Myocyte (in vitro differentiated cells): ENCODE data around the gene ARHGEF4. TPM values are rescaled to one million over a fixed set of nuclear protein-coding genes. Genes with fewer than 3 reads are reported as not detected.
"Not testable (repeated sequence)": the region's sequence is repeated elsewhere in the genome, so short reads cannot be mapped to it uniquely, and the experiment has no call there.

Experiments
- DNase-seq: peaks from one replicate; pipeline ENCODE4 v3.0.0-alpha.2; 2012; ENCODE audit warnings: low read depth
- total RNA-seq: library from RNA; depleted of rRNA; stranded (reverse); fragments of >200 nt; gene quantifications from 2 replicates; pipeline ENCODE4 v1.2.3, GENCODE V29; 2014

ARHGEF4 gene
- total RNA-seq, 1 donor from 2014 or later, result 0.86 TPM

- DNase-seq, result no peak
Measured at GRCh38 chr2:131046028-131046917, 209.6 kb downstream of the ARHGEF4 start.

GRCh38 chr2:131046918-131047652 lies 210.4 kb downstream of the ARHGEF4 start:
- peak; percentile 48 for DNase-seq

GRCh38 chr2:131047920-131048560 lies 211.3 kb downstream of the ARHGEF4 start:
- DNase-seq, result peak; percentile 86

DNA sequence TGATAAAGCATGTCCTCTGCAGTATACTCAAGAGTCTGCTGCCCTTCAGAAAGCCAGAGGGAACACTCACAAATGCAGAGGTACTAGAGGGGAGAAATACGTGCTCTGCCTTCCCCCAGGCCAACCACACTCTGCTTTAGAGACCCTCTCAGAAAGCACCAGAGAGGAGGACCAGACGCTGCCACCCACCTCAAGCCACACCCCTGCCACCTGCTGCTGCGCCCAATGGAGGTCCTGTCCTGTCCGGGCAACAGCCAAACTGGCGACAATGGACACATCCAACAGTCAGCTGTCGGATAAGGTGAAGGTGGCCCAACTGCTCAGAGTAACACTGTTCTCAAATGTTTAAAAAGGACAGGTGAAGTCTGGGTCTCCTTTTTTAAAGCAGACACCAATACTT lies 211.9 kb downstream of the ARHGEF4 start:
- no peak for DNase-seq

DNA sequence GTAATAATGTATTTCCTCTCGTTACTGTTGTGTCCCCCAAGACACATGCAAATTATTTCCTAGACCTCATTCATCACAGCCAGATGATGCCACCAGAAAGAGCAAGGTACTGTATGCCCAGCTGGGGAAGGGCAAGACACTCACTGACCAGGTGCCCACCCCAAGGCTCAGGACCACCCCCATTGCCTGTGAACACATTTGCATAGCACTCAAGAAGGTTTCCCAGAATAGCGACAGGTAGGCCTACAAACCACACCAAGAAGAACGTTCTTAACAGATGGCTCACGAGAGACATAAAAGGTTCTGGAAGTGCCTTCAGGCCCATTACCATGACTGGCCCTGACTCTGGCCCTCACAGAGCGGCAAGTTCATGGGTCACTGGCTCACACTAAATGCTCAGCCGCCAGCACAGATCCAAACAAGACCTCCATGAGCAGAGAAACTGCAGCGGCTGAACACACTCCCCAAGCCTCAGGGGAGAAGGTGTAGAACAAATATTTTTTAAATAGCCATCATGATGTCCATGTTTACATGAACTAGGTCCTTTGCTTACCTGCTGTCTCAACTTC lies 212.5 kb downstream of the ARHGEF4 start:
- no peak for DNase-seq

DNA sequence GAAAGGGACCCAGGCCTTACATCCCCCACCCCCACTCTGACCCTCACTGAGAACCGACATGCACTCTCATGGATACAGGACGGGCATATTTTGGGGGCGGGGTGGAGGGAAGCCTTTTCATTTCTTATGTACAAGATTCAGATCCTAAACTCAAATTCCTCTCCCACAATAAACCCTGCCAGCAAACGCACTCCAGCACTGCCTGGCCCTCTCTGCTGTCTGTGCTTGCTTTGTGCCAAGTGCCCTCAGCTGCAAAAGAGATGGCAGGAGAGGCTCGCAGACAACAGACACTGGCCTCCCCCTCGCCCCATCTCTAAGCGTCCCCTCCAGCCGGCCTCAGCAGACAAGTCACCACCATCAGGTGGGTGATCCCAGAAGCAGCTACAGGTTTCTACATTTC lies 214.2 kb downstream of the ARHGEF4 start:
- DNase-seq, result no peak

DNA sequence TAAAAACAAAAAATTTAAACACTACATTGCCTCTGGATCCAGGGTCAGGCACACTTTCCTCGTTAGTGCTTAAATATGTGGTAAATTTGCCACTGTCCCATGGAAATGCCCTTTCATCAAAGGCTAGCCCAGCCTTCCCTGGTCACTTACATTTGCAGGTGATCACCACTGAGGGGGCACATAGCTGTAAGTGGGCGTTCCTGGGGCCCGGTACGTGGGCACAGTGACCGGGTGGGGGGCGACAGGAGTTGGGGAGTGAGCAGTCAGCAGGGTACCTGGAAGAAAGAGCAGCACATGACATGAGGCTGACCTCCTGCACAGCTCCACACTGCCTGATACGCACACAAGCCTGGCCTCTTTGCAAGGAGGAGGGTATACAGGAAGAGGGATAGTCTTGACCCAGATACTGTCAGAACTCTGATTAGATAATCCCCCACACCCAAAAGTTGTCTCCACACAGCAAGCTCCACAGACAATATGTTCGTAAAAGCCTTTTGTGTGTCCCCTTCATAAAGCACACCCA lies 216.1 kb downstream of the ARHGEF4 start:
- DNase-seq, result no peak

DNA sequence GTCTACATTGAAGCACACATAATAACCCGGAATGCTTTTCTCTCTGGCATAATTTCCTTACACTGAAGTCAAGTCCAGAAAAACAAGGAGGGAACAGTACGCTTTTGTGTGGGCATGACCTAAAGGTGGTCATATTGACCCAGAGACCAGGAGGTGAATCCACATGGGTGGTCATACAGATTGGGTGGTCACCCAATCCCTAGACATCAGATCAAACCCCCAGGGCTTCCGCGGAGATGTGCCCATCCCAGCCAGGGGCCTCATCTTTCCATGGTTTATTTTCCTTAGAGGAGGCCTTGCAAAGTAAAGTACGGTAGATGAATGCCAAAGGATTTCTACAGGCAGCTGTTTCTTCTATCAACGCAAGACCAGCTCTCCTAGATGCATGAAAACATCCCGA lies 217.8 kb downstream of the ARHGEF4 start:
- DNase-seq, result no peak

- peak; percentile 18 for DNase-seq
Measured at GRCh38 chr2:131055169-131056065, 218.7 kb downstream of the ARHGEF4 start.

DNA sequence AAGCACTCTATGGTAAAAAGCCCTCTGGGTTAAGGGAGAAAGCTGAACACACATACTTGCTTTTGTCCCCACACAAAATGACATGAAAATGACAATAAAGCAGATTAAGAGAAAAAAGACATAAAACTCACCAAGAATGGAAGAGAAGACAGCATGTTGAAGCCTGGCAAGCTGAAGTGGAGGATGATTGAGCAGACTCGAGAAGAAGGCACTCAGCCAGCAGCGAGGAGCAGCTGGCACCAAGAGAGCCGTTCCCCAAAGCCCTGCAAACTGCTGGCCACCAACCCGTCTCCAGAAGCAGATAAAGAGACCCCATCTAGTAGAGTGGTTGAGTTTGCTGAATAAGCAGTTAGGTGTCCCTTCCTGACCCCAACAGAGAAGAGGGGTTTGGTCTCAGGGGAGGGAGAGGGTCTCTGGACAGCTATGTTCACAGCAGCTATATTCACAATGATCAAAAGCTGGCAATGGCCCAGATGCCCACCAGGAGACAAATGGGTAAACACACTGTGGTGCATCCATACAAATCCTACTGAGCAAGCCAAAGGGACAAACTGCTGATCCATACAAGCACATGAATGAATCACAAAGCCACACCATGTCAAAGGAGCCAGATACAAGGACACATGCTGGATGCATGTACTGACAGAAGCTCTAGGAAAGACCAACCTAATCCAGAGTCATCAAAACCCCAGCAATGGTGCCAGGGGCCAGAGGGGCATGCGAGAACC lies 219.7 kb downstream of the ARHGEF4 start:
- DNase-seq, result peak; percentile 73

DNA sequence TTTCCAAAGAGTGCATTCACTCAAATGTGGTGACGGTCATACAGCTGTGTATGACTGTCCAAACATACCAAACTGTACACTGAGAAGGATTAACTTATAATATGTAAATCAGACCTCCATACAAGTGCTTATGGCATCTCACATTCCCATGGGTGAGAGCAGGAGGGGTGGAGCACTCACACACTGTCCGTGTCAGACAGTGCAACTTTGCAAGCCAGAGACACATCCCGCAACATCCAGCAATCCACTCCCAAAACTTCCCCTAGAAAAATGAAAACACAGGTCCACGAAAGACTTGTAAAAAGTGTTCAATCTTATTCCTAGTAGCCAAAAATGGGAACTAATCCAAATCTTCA lies 220.2 kb downstream of the ARHGEF4 start:
- no peak for DNase-seq

DNA sequence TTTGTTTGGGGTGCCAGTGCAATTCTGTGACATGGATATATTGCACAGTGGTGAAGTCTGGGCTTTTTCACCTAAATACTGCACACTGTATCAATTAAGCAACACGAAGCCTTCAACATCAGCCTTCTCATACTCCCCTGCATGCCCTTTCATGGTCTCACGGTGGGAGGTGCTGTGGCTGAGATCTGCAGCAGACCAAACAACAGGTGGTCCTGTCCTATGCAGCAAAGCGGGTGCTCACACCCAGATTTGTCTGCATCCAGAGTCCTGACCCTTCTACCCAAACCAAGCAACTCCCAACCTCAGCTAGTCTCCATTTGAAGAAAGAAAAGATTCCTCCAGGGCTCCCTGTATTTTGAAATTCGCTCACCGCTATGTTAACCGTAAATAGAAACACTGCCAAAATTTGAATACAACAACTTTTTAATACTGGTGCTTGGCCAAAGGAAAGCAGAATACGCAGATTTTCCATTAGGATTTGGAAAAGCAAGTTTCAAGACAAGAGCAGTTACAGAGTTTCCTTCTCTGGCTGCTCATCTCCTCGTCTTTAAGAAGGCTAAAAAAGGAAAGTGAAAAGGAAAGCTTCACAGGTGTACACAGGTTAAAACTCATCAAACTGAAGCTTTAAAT lies 221.6 kb downstream of the ARHGEF4 start:
- peak; percentile 34 for DNase-seq

- no peak for DNase-seq
Measured at GRCh38 chr2:131058920-131059319, 222.2 kb downstream of the ARHGEF4 start.

GRCh38 chr2:131063501-131064283 lies 227.0 kb downstream of the ARHGEF4 start:
- DNase-seq, result no peak

GRCh38 chr2:131064589-131065512 lies 228.1 kb downstream of the ARHGEF4 start:
- no peak for DNase-seq

DNA sequence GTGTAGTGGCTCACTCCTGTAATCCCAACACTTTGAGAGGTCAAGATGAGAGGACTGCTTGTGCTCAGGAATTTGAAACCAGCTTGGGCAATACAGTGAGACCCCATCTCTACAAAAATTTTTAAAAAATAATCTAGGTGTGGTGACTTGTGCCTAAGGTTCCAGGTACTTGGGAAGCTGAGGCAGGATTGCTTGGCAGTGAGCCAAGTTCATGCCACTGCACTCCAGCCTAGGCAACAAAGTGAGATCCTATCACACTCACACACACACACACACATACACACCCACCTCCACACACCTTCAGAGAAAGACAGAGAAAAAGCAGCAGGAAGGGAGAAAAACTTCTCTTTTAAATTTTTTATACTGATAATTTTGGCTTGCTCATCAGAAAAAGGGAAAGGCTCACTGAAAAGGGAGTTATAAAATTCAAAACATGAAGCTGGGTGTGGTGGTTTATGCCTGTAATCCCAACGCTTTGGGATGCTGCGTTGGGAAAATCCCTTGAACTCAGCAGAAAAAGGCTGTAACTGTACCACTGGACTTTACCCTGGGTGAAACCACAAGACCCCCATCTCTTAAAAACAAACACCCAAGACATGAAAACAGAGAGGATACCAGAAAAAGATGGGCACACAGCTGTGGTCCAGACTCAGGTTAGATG lies 230.9 kb downstream of the ARHGEF4 start:
- no peak for DNase-seq

- DNase-seq, result not testable (repeated sequence)
Measured at GRCh38 chr2:131068172-131068571, 231.5 kb downstream of the ARHGEF4 start.
